Pancreas (tissue), 10 donors: ENCODE results near the gene DTD1. TPM values are rescaled to one million over a fixed set of nuclear protein-coding genes. Genes with fewer than 3 reads are reported as not detected.
"Not testable (repeated sequence)": the region's sequence is repeated elsewhere in the genome, so short reads cannot be mapped to it uniquely, and the experiment has no call there.

Source experiments
- ATAC-seq, 4 donors: fragments of 200-7000 bp; cut with Tn5 transposase; one replicate each; pipeline versions ENCODE4 v1.8.0 to v1.9.1; 2020; ENCODE audit warnings: mild to moderate bottlenecking in 4 of 4, moderate library complexity in 4 of 4
- DNase-seq, 6 donors: peaks; one replicate each; pipeline ENCODE4 v3.0.0-alpha.2; 2020
- FAIRE-seq: peaks from 2 replicates; lab custom pipeline; 2012; peaks lifted over from hg19 to GRCh38; lab: Jason Lieb, UNC
- H3K27ac ChIP-seq, 4 donors: fragments of 200-600 bp; sonication (generic); 1 replicate in 3 of 4; 2 replicates in 1 of 4; pipeline versions ENCODE4 v1.5.0 to v1.8.0; 2020
- H3K27me3 ChIP-seq, 4 donors: fragments of 200-600 bp; one replicate each; pipeline ENCODE4 v1.8.0; 2021
- H3K36me3 ChIP-seq, 3 donors: fragments of 200-600 bp; sonication (generic) in 1 of 3; one replicate each; pipeline versions ENCODE4 v1.5.0 to v1.8.0; 2020 to 2021
- H3K4me1 ChIP-seq, 3 donors: fragments of 200-600 bp; one replicate each; pipeline ENCODE4 v1.8.0; 2021
- H3K4me3 ChIP-seq, 4 donors: fragments of 200-600 bp; sonication (generic) in 2 of 4; one replicate each; pipeline versions ENCODE4 v1.5.0 to v1.8.0; 2020 to 2021
- H3K9me3 ChIP-seq, 4 donors: fragments of 200-600 bp; one replicate each; pipeline ENCODE4 v1.8.0; 2021
- WGBS, 2 donors: extraction: QIAGEN DNeasy Blood & Tissue Kit; methylation state at CpG; one replicate each; pipeline ENCODE4 v1.1.7; 2013; 5-methylcytosine and 5-hydroxymethylcytosine counted together
- intact Hi-C, 3 donors: fragments of 100-400 bp; cut with DNase I; formaldehyde crosslinking; loops; one replicate each; pipeline versions ENCODE4 v1.11.1 to v1.14.2; 2022
- polyA plus RNA-seq, 2 donors: library from polyadenylated mRNA; stranded (reverse); fragments of 200-250 nt; gene quantifications; one replicate each; pipeline ENCODE4 v1.2.3, GENCODE V29; 2013
- total RNA-seq, 6 donors: library from RNA; stranded (reverse); fragmentation: NEBNext Ultra II Directional in 4 of 6; extraction: Animal tissue kit (Norgen Biotek cat#: 25700) in 4 of 6; gene quantifications; one replicate each; pipeline versions ENCODE4 v1.2.1 to v1.2.4, GENCODE V29; 2021 to 2023
- TF ChIP-seq, protein P1 (sequence below), 4 donors: fragments of 200-600 bp; sonication (generic) in 3 of 4; IDR thresholded peaks; one replicate each; pipeline versions ENCODE4 v1.5.0 to v1.8.0; 2021; ENCODE audit warnings: antibody characterized with exemption in 4 of 4
- donor health status: healthy with polysubstance abuse.
- donor health status: DM: no; HTN: no; CAD: no; lungs with moderate emphysema.
- donor health status: DM: no; HTN: no; CAD: no.
- donor health status: control.
- donor health status: control.
- donor health status: Bipolar disorder and iron deficiency.
- donor health status: DM: yes; HTN: yes; CAD: no.
- donor health status: DM: no; HTN: no; CAD: no.
- donor health status: DM: no; HTN: no; CAD: no.
- donor health status: DM: yes; HTN: yes; CAD: no.

Gene DTD1
- total and polyA plus RNA-seq, 8 donors = 7.4 to 20.6 (median 12.1) TPM

DNA sequence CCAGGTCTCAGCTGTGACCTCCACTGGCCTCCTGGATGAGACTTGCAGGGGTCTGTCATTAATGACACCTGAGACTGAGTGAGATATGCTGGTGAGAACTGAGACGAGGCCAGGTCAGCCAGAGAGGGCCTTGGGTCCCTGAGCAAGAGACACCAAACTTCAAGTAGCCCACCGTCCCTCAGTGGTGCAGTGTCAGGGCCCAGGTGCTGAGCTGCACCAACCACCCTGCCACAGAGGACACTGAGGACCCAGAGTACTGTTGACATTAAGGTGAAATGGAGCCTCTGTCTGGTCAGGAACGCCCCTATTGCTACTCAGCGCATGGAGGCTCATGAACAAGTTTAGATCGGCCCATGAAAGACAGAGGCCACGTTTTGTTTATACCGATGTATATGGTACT is 161.7 kb downstream of the DTD1 start:
- intact Hi-C loops = no loop called here
- Histone ChIP-seq H3K27ac (no peak overlapping the region), H3K36me3 (peaks cover 0 to 2% (median 0%) of the 10 kb centered on the region in 3 donors), H3K4me3 (no peak overlapping the region), H3K9me3 (no peaks in the 10 kb centered on the region), H3K27me3 (no peaks in the 10 kb centered on the region), H3K4me1 (no peaks in the 10 kb centered on the region)
- 92 to 93% methylated on average over 7 of the region's 7 CpGs for WGBS, 2 donors
- FAIRE-seq (no peak), ATAC-seq (no peak), DNase-seq (no peak)
- TF ChIP-seq, protein P1, sequence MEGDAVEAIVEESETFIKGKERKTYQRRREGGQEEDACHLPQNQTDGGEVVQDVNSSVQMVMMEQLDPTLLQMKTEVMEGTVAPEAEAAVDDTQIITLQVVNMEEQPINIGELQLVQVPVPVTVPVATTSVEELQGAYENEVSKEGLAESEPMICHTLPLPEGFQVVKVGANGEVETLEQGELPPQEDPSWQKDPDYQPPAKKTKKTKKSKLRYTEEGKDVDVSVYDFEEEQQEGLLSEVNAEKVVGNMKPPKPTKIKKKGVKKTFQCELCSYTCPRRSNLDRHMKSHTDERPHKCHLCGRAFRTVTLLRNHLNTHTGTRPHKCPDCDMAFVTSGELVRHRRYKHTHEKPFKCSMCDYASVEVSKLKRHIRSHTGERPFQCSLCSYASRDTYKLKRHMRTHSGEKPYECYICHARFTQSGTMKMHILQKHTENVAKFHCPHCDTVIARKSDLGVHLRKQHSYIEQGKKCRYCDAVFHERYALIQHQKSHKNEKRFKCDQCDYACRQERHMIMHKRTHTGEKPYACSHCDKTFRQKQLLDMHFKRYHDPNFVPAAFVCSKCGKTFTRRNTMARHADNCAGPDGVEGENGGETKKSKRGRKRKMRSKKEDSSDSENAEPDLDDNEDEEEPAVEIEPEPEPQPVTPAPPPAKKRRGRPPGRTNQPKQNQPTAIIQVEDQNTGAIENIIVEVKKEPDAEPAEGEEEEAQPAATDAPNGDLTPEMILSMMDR (IDR thresholded peaks at IDR 0.05) = no peak

DNA sequence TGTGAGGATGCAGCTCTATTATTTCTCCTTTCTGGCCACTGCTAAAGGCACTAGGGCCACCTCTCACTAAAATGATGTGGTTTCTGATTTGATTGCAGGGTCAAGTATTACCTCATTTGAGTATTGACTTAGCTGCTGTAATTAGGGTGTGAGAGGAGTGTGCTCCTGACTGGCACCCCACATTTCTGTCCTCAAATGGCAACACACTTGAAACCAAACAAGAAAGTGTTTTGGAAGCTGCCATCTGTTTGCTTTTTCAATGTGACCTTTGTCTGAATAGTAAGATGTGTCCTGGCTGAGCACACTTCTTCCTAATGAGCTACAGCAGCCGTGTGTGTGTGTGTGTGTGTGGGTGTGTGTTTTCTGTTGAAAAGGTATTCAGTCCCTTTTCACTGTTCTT is 162.9 kb downstream of the DTD1 start:
- no peak overlapping the region for H3K4me3 ChIP-seq
- TF ChIP-seq, protein P1 (IDR thresholded peaks at IDR 0.05) = no peak
- no peaks in the 10 kb centered on the region for H3K4me1 ChIP-seq
- FAIRE-seq (no peak), DNase-seq (no peak), ATAC-seq (no peak)
- H3K9me3 ChIP-seq = no peaks in the 10 kb centered on the region
- no peaks in the 10 kb centered on the region for H3K27me3 ChIP-seq
- intact Hi-C loops = no loop called here
- H3K27ac ChIP-seq = no peak overlapping the region
- no peaks in the 10 kb centered on the region for H3K36me3 ChIP-seq
- 29 to 56% methylated on average over 1 of the region's 1 CpG for WGBS, 2 donors

DNA sequence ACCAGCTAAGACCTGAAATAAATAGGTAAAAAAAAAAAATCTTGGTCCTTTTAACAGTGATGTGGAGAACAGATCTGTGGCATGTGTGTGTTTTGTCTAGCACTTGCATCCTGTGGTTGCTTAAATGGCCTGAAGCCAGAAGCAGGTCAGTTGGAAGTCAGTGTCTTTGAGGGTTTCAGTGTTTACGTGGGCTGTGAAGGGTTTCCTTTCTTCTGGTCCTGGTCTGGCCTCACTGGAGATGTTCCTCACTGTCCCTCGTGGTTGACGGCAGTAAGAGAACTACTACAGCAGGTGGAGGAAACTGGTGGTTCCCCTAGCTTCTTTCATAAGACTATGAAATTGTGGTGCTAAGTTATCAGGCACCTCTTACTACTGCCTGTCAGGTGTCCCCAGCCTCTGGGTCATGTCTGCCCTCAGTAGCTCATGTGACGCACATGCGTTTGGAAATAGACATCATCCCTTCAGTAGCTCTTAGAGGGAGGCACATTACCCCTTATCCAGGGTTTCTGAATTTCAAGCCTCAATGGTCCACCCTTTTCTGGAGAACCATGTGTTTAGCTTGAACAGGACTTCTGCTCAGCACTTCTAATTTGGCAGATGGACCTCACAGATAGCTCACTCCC is 166.3 kb downstream of the DTD1 start:
- Histone ChIP-seq H3K9me3 (no peaks in the 10 kb centered on the region), H3K36me3 (no peaks in the 10 kb centered on the region), H3K27me3 (no peaks in the 10 kb centered on the region), H3K27ac (no peak overlapping the region), H3K4me3 (no peak overlapping the region), H3K4me1 (no peaks in the 10 kb centered on the region)
- FAIRE-seq (no peak), DNase-seq (no peak), ATAC-seq (no peak)
- intact Hi-C loops = no loop called here
- TF ChIP-seq, protein P1 (IDR thresholded peaks at IDR 0.05) = no peak
- 69 to 73% methylated on average over 5 of the region's 5 CpGs for WGBS, 2 donors

DNA sequence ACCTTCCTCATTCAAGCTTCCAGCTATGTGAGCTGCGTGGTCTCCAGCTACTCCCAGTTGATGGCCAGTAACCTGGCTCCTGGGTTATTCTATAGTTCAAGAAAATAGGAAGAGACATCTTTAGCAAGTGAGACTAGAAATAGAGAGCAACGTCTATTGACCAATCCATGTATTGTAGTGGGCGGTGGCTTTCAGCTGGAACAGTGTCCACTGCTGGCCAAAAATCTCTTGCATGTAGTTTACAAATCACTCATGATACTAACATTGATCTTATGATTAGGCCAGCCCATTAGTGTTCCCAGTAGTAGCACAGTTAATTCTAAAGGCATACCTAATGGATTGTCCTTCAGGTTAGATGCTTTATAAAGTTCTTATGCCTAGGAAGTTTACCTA is 166.8 kb downstream of the DTD1 start:
- TF ChIP-seq, protein P1 (IDR thresholded peaks at IDR 0.05) = no peak
- FAIRE-seq (no peak), DNase-seq (no peak), ATAC-seq (no peak)
- no peaks in the 10 kb centered on the region for H3K9me3 ChIP-seq
- no peaks in the 10 kb centered on the region for H3K27me3 ChIP-seq
- H3K4me1 ChIP-seq = no peaks in the 10 kb centered on the region
- no peaks in the 10 kb centered on the region for H3K36me3 ChIP-seq
- 90 to 96% methylated on average over 3 of the region's 3 CpGs for WGBS, 2 donors
- H3K27ac ChIP-seq = no peak overlapping the region
- intact Hi-C loops = no loop called here
- H3K4me3 ChIP-seq = no peak overlapping the region

DNA sequence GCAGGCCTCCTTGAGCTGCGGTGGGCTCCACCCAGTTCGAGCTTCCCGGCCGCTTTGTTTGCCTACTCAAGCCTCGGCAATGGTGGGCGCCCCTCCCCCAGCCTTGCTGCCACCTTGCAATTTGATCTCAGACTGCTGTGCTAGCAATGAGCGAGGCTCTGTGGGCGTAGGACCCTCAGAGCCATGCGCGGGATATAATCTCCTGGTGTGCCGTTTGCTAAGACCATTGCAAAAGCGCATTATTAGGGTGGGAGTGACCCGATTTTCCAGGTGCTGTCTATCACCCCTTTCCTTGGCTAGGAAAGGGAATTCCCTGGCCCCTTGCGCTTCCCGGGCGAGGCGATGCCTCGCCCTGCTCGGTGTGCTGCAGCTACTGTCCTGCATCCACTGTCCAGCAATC is 173.0 kb downstream of the DTD1 start:
- ATAC-seq, DNase-seq, intact Hi-C loops, H3K4me3 ChIP-seq, FAIRE-seq, H3K27me3 ChIP-seq, H3K4me1 ChIP-seq, H3K9me3 ChIP-seq, H3K27ac ChIP-seq, H3K36me3 ChIP-seq: not testable (repeated sequence)
- WGBS, 2 donors = 91 to 96% methylated on average over 15 to 19 of the region's 19 CpGs
